Stimulated activated naive B cell treated with anti-CD40 and anti-IgM and Interleukin-4, amounts not matched to agents 10 μg/mL and 1 μg/mL and 100 μg/mL, for 72 hours (primary cell): Measurements from ENCODE around the gene AGAP5.
"Not testable (repeated sequence)": the region's sequence is repeated elsewhere in the genome, so short reads cannot be mapped to it uniquely, and the experiment has no call there.

ENCODE experiments used
- ATAC-seq, 2 donors: fragments of 150-1000 bp; cut with Tn5 transposase; replicated peaks; 2 replicates each; pipeline ENCODE4 v1.10.0; 2021; ENCODE audit warnings: moderate library complexity in 1 of 2
- DNase-seq: peaks from one replicate; pipeline ENCODE4 v3.0.0; 2021
- H3K27ac Mint-ChIP-seq: one replicate; pipeline ENCODE4 v1.8.0; 2022; ENCODE audit warnings: mild to moderate bottlenecking, mixed read lengths
- H3K27me3 Mint-ChIP-seq, 2 donors: one replicate each; pipeline ENCODE4 v1.8.0; 2022; ENCODE audit warnings: mixed read lengths in 2 of 2
- H3K36me3 Mint-ChIP-seq, 2 donors: one replicate each; pipeline ENCODE4 v1.8.0; 2022; ENCODE audit warnings: mixed read lengths in 2 of 2, mild to moderate bottlenecking in 1 of 2
- H3K4me1 Mint-ChIP-seq, 2 donors: one replicate each; pipeline ENCODE4 v1.8.0; 2022; ENCODE audit warnings: mixed read lengths in 2 of 2, mild to moderate bottlenecking in 1 of 2
- H3K4me3 Mint-ChIP-seq, 2 donors: one replicate each; pipeline ENCODE4 v1.8.0; 2022; ENCODE audit warnings: mild to moderate bottlenecking in 2 of 2, mixed read lengths in 2 of 2, moderate library complexity in 1 of 2
- H3K9me3 Mint-ChIP-seq, 2 donors: one replicate each; pipeline ENCODE4 v1.8.0; 2022; ENCODE audit warnings: mixed read lengths in 2 of 2, mild to moderate bottlenecking in 1 of 2

AGAP5 gene

GRCh38 chr10:73697675-73698159 is at the start of gene AGAP5:
Gene AGAP5, minus strand, starts transcription at chr10:73698109. Its CDS starts 354 bp downstream, at chr10:73697755.
- not testable (repeated sequence) for ATAC-seq, DNase-seq, H3K9me3 Mint-ChIP-seq, H3K27ac Mint-ChIP-seq, H3K4me1 Mint-ChIP-seq, H3K27me3 Mint-ChIP-seq, H3K4me3 Mint-ChIP-seq
- peaks cover 25 to 33% of the 10 kb centered on the region in 2 donors for H3K36me3 Mint-ChIP-seq

- H3K4me3 Mint-ChIP-seq: no peak overlapping the region
- H3K4me1 Mint-ChIP-seq: peaks cover 25 to 51% of the 10 kb centered on the region in 2 donors
- no peak for DNase-seq
- no peak for ATAC-seq
- H3K9me3 Mint-ChIP-seq: no peaks in the 10 kb centered on the region
- peaks cover 38 to 40% of the 10 kb centered on the region in 2 donors for H3K36me3 Mint-ChIP-seq
- no peaks in the 10 kb centered on the region for H3K27me3 Mint-ChIP-seq
- no peak overlapping the region for H3K27ac Mint-ChIP-seq
These were observed 48.8 kb upstream of the AGAP5 start for GRCh38 chr10:73746721-73747120.

GRCh38 chr10:73744664-73744975 is 46.7 kb upstream of the AGAP5 start:
- Mint-ChIP-seq H3K4me3 (peak overlapping the region; percentile 98), H3K36me3 (peaks cover 25 to 29% of the 10 kb centered on the region in 2 donors), H3K27ac (peak overlapping the region; percentile 99), H3K4me1 (peaks cover 16 to 38% of the 10 kb centered on the region in 2 donors), H3K27me3 (no peaks in the 10 kb centered on the region), H3K9me3 (no peaks in the 10 kb centered on the region)
- ATAC-seq (peak; percentile 38 to 55), DNase-seq (peak; percentile 47)

- peaks cover 22 to 25% of the 10 kb centered on the region in 2 donors for H3K36me3 Mint-ChIP-seq
- H3K4me3 Mint-ChIP-seq: peak within 1 kb of the TSS; percentile 98
- H3K4me1 Mint-ChIP-seq: peaks cover 14 to 33% of the 10 kb centered on the region in 2 donors
- ATAC-seq (peak; percentile 95 to 96), DNase-seq (peak; percentile 91)
- no peaks in the 10 kb centered on the region for H3K27me3 Mint-ChIP-seq
- H3K27ac Mint-ChIP-seq: peak within 1 kb of the TSS; percentile 99
- H3K9me3 Mint-ChIP-seq: no peaks in the 10 kb centered on the region
These were observed 46.2 kb upstream of the AGAP5 start, which contains the start of gene SEC24C for GRCh38 chr10:73743905-73744663. Gene SEC24C, plus strand, starts transcription at chr10:73744372. Its CDS starts 2,461 bp downstream, at chr10:73746833.

GRCh38 chr10:73743327-73743904 is 45.5 kb upstream of the AGAP5 start:
- Mint-ChIP-seq H3K4me3 (peak overlapping the region; percentile 98), H3K4me1 (peaks cover 12 to 30% of the 10 kb centered on the region in 2 donors), H3K27ac (peak overlapping the region; percentile 99), H3K27me3 (no peaks in the 10 kb centered on the region), H3K9me3 (no peaks in the 10 kb centered on the region), H3K36me3 (peaks cover 19 to 22% of the 10 kb centered on the region in 2 donors)
- ATAC-seq: no peak
- DNase-seq: no peak

DNA sequence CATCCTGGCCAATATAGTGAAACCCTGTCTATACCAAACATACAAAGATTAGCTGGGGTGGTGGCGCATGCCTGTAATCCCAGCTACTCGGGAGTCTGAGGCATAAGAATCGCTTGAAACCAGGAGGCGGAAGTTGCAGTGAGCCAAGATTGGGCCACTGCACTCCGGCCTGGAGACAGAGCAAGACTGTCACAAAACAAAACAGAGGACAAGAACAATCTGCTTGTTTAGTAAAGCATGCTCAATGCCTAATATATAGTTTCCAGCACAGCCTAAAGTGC is 44.5 kb upstream of the AGAP5 start:
- H3K4me3 Mint-ChIP-seq: no peak overlapping the region
- peaks cover 12 to 30% of the 10 kb centered on the region in 2 donors for H3K4me1 Mint-ChIP-seq
- no peak overlapping the region for H3K27ac Mint-ChIP-seq
- H3K9me3 Mint-ChIP-seq: no peaks in the 10 kb centered on the region
- ATAC-seq (no peak), DNase-seq (no peak)
- H3K36me3 Mint-ChIP-seq: peaks cover 15 to 20% of the 10 kb centered on the region in 2 donors
- H3K27me3 Mint-ChIP-seq: no peaks in the 10 kb centered on the region

GRCh38 chr10:73740501-73741254 is 42.8 kb upstream of the AGAP5 start:
- not testable (repeated sequence) for H3K9me3 Mint-ChIP-seq, ATAC-seq, H3K27me3 Mint-ChIP-seq, DNase-seq, H3K4me3 Mint-ChIP-seq
- peaks cover 6 to 17% of the 10 kb centered on the region in 2 donors for H3K4me1 Mint-ChIP-seq
- H3K27ac Mint-ChIP-seq: peak overlapping the region; percentile 9
- peaks cover 9 to 14% of the 10 kb centered on the region in 2 donors for H3K36me3 Mint-ChIP-seq

DNA sequence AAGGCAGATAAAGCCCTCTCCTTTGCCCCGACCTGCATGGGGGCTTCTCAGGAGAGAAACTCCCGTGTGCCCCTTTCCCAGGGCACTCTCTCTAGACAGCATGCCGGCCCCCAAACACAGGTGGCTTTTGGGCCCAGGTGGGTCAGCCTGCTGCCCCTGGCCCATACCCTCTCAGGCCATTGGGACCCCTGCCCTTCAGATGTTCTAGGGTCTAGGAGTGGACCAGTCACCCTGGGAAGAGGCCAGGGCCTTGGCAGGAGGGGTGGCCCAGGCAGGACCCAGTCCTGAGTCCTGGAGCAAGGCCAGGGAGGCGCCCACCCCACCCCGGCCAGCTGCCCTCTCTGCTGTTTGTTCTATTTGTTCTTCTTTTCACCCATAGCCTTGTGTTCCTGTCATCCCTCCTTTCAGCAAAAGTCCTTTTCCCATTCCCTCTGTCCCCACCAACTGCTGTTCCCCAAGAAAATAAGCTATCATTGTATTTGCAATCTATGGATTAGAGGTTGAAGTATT is 36.9 kb upstream of the AGAP5 start:
- Mint-ChIP-seq H3K9me3 (no peaks in the 10 kb centered on the region), H3K27ac (no peak overlapping the region), H3K4me1 (peaks cover 6 to 11% of the 10 kb centered on the region in 2 donors)

GRCh38 chr10:73734028-73734720 is 36.3 kb upstream of the AGAP5 start:
- no peaks in the 10 kb centered on the region for H3K27me3 Mint-ChIP-seq
- H3K4me3 Mint-ChIP-seq: no peak overlapping the region
- no peaks in the 10 kb centered on the region for H3K9me3 Mint-ChIP-seq
- peaks cover 6 to 11% of the 10 kb centered on the region in 2 donors for H3K4me1 Mint-ChIP-seq
- peaks cover 10 to 11% of the 10 kb centered on the region in 2 donors for H3K36me3 Mint-ChIP-seq
- no peak for DNase-seq
- no peak for ATAC-seq
- peak overlapping the region; percentile 51 for H3K27ac Mint-ChIP-seq

More for the DNA sequence above, 36.9 kb upstream of the AGAP5 start:
- H3K36me3 Mint-ChIP-seq: peaks cover 10 to 11% of the 10 kb centered on the region in 2 donors
- H3K4me3 Mint-ChIP-seq: no peak overlapping the region
- no peak for DNase-seq
- ATAC-seq: no peak
- no peaks in the 10 kb centered on the region for H3K27me3 Mint-ChIP-seq

DNA sequence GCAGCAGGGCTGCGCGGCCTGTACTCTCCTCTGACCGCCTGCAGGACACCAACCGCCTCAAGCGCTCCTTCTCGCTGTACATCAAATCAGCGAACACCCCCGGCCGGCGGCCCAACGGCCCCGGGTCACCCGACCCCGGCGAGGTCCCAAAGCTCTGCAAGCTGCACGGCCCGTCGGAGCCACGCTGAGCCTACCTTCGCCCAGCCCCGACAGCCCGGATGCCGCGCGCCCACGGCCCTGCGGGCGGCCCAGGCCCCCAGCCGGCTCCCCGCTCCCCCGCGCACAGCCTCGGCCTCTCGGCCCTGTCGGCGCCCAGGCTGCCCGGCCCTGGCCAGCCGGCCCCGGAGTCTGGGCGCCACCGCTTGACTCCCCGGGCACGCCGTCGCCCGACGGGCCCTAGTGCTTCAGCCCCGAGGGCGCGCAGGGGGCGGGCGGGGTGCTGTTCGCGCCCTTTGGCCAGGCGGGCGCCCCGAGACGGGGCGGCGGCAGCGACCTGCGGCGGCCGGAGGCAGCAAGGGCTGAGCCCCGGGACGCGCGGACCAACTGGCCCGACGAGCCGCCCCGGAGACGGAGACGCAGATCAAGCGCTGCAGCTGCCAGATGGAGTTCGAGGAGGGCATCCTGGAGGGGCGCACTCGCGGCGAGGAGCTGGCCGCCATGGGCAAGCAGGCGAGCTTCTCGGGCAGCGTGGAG is 35.2 kb upstream of the AGAP5 start:
- Mint-ChIP-seq H3K27me3 (no peaks in the 10 kb centered on the region), H3K36me3 (peaks cover 10 to 11% of the 10 kb centered on the region in 2 donors), H3K4me3 (no peak overlapping the region), H3K4me1 (peaks cover 6 to 11% of the 10 kb centered on the region in 2 donors), H3K27ac (no peak overlapping the region), H3K9me3 (no peaks in the 10 kb centered on the region)
- no peak for ATAC-seq
- no peak for DNase-seq

GRCh38 chr10:73732426-73732825 is 34.5 kb upstream of the AGAP5 start:
- peak overlapping the region; percentile 48 to 69 for H3K4me3 Mint-ChIP-seq
- H3K27me3 Mint-ChIP-seq: no peaks in the 10 kb centered on the region
- H3K4me1 Mint-ChIP-seq: peaks cover 6 to 11% of the 10 kb centered on the region in 2 donors
- no peaks in the 10 kb centered on the region for H3K9me3 Mint-ChIP-seq
- no peak overlapping the region for H3K27ac Mint-ChIP-seq
- no peak for ATAC-seq
- DNase-seq: no peak
- peaks cover 10 to 11% of the 10 kb centered on the region in 2 donors for H3K36me3 Mint-ChIP-seq

DNA sequence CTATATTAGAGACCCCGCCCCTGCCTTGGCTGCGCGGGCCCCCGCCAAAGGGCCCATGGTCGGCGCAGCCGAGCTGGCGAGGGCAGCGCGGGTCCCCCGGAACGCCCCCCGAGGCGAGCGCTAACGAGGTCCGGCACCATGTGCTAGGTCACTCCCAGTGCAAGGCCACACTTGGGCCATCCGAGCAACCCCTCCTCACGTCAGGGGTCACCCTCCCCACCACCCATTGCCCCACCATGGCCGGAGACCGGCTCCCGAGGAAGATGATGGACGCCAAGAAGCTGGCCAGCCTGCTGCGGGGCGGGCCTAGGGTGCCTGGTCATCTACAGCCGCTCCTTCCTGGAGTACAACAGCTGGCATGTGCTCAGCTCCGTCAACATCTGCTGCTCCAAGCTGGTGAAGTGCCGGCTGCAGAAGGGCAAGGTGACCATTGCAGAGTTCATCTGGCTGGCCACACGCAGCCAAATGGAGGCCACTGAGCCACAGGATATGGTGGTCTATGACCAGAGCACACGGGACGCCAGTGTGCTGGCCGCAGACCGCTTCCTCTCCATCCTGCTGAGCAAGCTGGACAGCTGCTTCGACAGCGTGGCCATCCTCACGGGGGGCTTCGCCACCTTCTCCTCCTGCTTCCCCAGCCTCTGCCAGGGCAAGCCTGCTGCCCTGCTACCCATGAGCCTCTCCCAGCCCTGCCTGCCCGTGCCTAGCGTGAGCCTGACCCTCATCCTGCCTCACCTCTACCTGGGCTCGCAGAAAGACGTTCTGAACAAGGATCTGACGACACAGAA is 33.9 kb upstream of the AGAP5 start:
- Mint-ChIP-seq H3K27ac (no peak overlapping the region), H3K4me1 (peaks cover 6 to 11% of the 10 kb centered on the region in 2 donors), H3K9me3 (no peaks in the 10 kb centered on the region), H3K27me3 (no peaks in the 10 kb centered on the region), H3K4me3 (peak overlapping the region; percentile 48 to 69), H3K36me3 (peaks cover 12 to 16% of the 10 kb centered on the region in 2 donors)
- DNase-seq (no peak), ATAC-seq (no peak)
